ENCODE data around the gene CIZ1.

GRCh38 chr9:128190013-128190412 is 1.4 kb downstream of the CIZ1 start:
- TF ChIP-seq CTCF (conservative IDR thresholded peaks at IDR 0.05): no peak
- TF ChIP-seq ZFX (IDR thresholded peaks at IDR 0.05): no peak

All from C4-2B (cell line).